Measurements from ENCODE around the gene KLF11. TPM values are rescaled to one million over a fixed set of nuclear protein-coding genes. Genes with fewer than 3 reads are reported as not detected.

Gene KLF11
- total RNA-seq, result 20.9 TPM

DNA sequence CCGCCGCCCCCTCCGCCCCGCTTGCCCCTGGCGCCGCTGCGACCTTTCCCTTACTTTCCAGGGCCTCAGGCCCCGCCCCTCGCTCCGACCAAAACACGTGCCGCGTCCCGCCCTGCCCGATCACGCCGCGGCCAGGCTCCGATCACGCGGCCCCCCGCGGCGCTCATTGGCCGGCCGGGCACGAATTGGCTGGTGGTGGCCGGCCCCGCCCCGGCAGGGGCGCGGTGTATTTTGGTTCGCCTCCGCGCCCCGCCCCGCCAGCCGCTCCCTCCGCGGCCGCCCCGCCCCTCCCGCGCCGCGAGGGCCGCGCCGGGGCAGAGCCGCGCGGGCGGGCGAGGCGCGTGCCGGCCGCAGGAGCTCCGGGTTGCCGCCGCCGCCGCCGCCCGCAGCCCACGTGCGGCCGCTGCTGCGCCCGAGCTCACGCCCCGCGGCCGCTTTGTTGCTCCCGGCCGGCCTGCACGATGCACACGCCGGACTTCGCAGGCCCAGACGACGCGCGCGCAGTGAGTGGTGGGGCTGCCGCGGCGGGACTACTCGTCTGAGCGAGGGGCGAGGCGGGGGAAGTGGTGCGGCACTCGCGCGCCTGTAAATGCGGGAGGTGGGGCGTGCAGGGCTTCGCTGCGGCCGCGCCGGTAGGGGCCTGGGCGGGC, at the start of gene KLF11:
Gene KLF11 (plus strand): TSS at position 295 of the 650 bp plus-strand sequence. CDS start 167 bp downstream, at position 462.
- peak; percentile 97 for DNase-seq

DNA sequence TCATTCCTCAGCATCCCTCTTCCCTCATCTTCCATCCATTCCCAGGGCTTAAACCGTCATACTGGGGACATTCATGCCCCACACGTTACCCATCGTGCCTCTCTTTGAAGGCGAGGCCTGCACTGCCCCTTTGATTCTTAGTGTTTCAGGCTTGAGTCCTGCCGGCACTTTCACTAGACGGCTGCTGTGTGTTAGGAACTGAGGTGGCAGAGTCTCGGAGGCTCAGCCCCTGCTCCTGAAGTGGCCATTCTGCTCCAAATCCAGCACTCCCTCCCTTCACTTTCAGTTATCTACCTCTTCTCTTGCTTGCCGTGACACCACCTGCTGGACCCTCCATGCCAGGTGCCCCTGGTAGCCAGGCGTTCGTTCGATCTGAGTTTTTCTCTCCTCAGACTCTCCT, 48.9 kb upstream of the KLF11 start:
- DNase-seq, result no peak

- DNase-seq, result no peak
Observed at GRCh38 chr2:9995059-9995458, 48.3 kb upstream of the KLF11 start.

- DNase-seq, result no peak
Observed at GRCh38 chr2:9996321-9996720, 47.0 kb upstream of the KLF11 start.

- DNase-seq, result no peak
Observed at GRCh38 chr2:9997936-9998335, 45.4 kb upstream of the KLF11 start.

DNA sequence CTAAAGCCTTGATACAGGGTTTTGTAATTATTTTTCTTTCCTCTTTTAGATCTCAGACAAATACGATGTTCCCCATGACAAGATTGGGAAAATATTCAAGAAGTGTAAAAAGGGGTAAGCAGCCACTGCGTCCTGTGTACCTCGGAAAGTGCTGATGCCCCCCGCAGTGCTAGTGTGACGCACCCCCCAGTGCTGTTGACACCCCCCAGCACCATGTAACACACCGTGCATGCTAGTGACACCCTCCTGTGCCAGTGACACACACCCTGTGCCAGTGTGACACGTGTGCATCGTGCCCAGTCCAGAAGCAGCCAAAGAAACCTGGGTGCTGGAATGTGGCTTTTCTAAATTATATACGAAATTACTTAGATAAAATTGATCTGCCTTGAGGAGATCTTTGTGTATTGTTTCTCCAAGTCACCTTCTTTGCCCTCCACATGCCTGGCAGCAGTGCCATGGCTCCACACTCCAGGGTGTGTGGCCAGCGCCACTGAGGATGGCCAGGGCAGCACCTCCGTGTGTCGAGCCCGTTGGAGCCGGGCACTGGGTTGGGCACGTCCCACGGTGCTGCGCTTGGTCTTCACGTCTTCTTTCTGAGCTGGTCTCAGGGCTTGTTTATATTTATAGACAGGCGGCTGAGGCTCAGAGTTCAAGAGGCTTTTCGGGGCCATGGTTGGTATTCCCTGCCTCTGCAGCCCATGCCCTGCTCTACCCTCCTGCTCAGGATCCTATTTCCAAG, 44.3 kb upstream of the KLF11 start:
- no peak for DNase-seq

DNA sequence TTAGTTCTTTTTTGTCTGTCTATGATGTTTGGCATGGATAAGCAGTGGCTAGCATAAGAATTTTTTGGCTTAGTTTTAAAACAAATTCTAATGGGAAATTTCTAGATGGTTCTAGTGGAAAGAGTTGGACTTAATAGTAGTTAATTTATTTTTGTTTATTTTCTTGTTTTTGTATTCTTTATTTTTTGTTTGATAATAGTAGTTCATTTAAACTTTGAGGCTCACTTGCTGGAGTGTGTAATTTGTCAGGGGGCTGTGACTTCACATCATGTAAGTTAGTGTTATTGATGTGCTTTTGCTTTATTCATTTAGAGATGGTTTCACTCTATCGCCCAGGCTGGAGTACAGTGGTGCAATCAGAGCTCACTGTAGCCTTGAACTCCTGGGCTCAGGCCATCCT, 43.7 kb upstream of the KLF11 start:
- no peak for DNase-seq

- no peak for DNase-seq
Observed at GRCh38 chr2:10000541-10000940, 42.8 kb upstream of the KLF11 start.

- DNase-seq, result no peak
Observed at GRCh38 chr2:10001586-10001985, 41.8 kb upstream of the KLF11 start.

GRCh38 chr2:10002109-10002508, 41.2 kb upstream of the KLF11 start:
- no peak for DNase-seq

DNA sequence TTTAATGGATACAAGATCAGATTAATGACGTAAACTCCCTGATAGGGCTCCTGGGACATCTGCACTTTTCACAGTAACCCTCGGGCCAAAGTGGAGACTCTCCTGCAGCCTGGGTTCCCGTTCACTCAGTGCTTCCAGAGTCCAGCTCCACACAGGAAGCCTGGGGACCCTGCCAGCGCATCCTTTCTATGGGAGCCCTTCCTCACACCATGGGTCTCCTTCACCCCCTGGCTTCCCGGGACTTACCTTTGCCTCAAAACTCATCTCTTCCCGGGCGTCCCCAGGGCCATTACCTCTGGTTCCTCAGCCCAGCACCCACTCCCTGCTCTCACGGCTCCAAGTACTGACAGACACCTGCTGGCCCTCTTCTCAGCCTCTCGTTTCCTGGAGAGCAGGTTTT, 40.7 kb upstream of the KLF11 start:
- DNase-seq, result no peak

- DNase-seq, result no peak
Observed at GRCh38 chr2:10003206-10004125, 39.9 kb upstream of the KLF11 start.

DNA sequence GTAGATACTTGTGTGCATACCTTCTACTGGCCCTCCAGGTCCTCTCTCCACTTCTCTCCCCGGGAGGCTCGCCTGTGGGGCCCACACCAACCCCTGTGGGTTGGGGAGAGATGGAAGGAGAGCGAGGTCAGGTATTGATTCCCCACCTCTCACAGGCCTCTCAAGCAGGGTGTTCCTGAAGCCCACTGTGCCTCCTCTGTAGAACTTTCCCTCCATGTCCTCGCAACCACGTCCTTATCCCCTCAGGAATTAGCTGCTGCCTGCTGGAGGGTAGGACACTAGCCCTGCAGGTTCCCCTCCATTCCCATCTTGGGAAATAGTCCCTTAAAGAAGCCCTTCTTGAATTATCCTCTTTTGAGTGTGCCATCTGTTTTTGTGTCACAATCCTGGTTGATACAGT, 38.9 kb upstream of the KLF11 start:
- DNase-seq, result no peak

GRCh38 chr2:10004836-10005235, 38.5 kb upstream of the KLF11 start:
- no peak for DNase-seq

DNA sequence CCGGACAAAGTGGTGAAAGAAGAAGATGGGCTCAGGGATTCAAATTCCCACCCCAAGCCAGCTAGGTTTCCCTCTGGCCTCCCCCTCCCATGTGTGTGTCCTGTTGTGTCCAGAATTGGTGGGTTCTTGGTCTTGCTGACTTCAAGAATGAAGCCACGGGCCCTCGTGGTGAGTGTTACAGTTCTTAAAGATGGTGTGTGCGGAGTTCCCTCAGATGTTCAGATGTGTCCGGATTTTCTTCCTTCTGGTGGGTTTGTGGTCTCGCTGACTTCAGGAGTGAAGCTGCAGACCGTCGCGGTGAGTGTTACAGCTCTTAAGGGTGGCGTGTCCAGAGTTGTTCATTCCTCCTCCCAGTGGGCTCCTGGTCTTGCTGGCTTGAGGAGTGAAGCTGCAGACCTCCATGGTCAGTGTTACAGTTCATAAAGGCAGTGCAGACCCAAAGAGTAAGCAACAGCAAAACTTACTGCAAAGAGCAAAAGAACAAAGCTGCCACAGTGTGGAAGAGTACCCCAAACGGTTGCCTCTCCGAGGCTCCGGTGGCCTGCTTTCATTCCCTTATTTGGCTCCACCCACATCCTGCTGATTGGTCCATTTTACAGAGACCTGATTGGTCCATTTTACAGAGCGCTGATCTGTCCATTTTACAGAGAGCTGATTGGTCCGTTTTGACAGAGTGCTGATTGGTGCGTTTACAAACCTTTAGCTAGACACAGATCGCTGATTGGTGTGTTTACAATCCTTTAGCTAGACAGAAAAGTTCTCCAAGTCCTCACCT, 37.7 kb upstream of the KLF11 start:
- DNase-seq, result no peak

DNA sequence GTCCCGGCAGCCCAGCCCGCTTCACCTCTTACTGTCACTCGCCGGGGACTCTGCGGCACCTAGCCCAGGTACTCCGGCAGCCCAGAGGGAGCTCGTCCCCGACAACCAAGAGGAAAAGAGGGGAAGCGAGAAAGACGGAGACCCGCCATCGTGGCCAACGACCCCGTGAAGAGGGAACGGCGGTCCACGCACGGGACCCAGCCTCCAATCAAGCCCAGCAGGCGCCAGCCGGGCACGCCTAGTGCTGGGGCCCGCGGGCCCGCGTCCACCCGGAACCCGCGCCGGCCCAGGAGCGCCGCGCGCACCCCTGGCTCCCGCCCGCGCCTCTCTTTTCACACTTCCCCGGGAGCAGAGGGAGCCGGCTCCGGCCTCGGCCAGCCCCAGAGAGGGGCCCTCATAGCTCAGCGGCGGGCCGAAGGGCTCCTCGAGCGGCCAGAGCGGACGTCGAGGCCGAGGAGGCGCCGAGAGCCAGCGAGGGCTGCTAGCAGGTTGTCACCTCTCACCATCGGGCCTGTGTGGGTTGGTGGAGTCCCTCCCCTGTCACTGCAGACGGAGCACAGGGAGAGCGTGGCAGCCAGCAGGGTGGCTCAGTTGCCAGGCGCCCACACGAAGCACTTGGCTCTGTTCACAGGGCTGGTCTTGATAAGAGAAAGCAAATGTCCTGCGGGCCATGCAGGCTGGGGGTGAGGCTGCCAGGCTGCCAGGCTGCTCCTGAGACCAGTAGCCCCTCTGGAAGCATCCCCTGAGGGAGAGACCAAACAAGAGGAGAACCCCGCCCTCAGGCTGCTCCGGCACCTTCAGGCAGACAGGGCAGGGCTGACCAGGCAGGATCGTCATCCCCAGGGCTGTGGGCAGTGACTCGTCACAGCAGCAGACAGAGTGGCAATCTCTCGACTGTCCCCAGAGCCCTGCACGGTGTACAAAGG, 36.9 kb upstream of the KLF11 start:
- DNase-seq, result no peak

GRCh38 chr2:10007435-10007834, 35.9 kb upstream of the KLF11 start:
- no peak for DNase-seq

- DNase-seq, result no peak
Observed at GRCh38 chr2:10007921-10008808, 35.2 kb upstream of the KLF11 start.

GRCh38 chr2:10008809-10009176, 34.6 kb upstream of the KLF11 start:
- no peak for DNase-seq

DNA sequence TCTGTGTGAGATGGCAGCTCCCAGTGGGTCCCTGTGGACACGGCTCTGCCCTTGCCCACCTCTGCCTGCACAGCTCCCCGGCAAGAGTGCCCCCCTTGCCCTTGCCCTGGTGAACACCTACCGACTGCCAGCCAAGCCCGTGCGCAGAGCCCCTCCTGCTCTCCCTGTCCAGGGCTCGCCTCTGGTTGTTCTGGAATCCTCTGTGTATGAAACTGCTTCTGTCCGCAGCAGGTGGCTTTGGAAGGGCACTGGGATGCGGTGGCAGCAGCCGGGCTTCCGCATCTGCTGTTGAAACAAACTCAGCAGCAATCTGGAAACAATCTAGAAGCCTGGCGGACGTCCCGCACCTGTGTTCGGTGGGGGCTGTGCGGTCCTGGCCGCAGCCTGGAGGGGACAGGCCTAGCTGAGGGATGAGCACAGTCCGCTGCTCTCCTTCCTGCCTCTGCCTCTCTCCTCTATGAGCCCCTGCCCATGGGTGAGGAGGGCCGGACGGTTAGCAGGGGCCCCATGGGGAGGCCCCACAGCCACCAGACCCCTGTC, 34.0 kb upstream of the KLF11 start:
- DNase-seq, result peak; percentile 64
